Right lobe of liver (tissue), 4 donors: ENCODE data around the gene GNG12.
A peak's percentile ranks its signal among the peaks of the same experiment; 100 is the strongest.

Experiments used
- POLR2A ChIP-seq: fragments of 450-650 bp; IDR thresholded peaks from one replicate; pipeline ENCODE4 v1.6.1; 2017; ENCODE audit warnings: antibody characterized with exemption, mild to moderate bottlenecking
- TF ChIP-seq, protein P1 (sequence below), 4 donors: fragments of 200-600 bp in 3 of 4; fragments of 450-650 bp in 1 of 4; IDR thresholded peaks; one replicate each; pipeline versions ENCODE4 v1.5.1 to v1.8.0; 2016 to 2022; ENCODE audit warnings: antibody characterized with exemption in 4 of 4, mild to moderate bottlenecking in 2 of 4
- donor health status: DM: no; HTN: no; CAD: no.
- donor health status: DM: no; HTN: no; CAD: no.
- donor health status: DM: no; HTN: yes; CAD: no.

DNA sequence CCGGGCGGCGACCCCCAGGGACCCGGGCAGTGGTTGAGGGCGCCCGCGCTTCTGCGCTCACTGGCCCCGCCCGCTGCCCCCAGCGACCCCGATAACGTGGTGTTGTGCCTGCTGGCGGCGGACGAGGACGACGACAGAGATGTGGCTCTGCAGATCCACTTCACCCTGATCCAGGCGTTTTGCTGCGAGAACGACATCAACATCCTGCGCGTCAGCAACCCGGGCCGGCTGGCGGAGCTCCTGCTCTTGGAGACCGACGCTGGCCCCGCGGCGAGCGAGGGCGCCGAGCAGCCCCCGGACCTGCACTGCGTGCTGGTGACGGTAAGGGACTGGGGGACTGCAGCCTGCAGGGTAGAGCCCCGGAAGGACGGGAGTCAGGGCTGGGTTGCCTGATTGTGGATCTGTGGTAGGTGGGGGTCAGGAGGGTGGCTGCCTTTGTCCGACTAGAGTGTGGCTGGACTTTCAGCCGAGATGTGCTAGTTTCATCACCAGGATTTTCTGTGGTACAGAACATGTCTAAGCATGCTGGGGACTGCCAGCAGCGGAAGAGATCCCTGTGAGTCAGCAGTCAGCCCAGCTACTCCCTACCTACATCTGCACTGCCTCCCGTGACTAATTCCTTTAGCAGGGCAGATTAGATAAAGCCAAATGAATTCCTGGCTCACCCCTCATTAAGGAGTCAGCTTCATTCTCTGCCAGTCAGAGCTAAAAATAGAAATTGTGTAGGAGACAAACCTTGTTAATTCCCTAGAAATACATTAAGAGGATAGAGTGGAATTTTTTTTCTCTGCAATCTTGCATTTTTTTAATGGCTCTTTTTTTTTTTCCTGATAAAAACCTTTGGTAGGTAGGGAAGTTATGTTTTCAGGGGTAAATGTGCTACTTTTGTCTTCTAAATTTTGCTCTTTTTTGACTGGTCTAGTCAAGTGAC is 146.7 kb downstream of the GNG12 start:
- TF ChIP-seq POLR2A: peak; percentile 88
- TF ChIP-seq, protein P1, sequence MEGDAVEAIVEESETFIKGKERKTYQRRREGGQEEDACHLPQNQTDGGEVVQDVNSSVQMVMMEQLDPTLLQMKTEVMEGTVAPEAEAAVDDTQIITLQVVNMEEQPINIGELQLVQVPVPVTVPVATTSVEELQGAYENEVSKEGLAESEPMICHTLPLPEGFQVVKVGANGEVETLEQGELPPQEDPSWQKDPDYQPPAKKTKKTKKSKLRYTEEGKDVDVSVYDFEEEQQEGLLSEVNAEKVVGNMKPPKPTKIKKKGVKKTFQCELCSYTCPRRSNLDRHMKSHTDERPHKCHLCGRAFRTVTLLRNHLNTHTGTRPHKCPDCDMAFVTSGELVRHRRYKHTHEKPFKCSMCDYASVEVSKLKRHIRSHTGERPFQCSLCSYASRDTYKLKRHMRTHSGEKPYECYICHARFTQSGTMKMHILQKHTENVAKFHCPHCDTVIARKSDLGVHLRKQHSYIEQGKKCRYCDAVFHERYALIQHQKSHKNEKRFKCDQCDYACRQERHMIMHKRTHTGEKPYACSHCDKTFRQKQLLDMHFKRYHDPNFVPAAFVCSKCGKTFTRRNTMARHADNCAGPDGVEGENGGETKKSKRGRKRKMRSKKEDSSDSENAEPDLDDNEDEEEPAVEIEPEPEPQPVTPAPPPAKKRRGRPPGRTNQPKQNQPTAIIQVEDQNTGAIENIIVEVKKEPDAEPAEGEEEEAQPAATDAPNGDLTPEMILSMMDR (IDR thresholded peaks at IDR 0.05): no peak
